ENCODE results near the gene RD3L.

RD3L gene

DNA sequence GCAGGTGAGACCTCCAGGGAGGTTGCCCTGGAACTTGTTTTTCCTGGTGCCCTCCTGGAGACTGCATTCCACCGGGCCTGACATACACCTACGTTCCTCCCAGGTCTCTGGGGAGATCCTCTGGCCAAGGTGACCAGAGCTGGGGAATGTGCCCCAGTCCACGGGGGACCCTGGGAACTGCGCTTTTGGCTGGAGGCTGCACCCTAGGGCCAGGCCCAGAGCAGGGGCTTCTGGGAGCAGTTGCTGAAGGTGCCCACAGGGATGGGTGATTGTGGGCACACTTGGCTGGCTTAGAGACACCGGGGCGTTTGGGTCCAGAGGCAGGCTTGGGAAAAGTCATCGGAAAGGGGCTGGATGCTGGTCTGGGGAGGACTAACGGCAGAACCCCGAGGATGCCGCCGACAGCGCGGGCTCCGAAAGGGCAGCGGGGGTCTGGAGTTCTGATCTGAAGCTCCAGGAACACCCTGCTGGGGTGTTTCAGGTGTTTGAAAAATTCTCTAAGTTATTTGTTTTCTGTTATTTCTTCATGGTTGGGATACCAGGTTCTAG is 50.6 kb downstream of the RD3L start:
- H3K4me3 ChIP-seq (ENCODE audit: control insufficient read depth, low read depth, low read length): no peak overlapping the region
- no peak for TF ChIP-seq CTCF (conservative IDR thresholded peaks at IDR 0.05; ENCODE audit: control insufficient read depth, insufficient read depth, low read depth, low read length)
- no peak for DNase-seq (ENCODE audit: low read depth)

- TF ChIP-seq CTCF (conservative IDR thresholded peaks at IDR 0.05; ENCODE audit: control insufficient read depth, insufficient read depth, low read depth, low read length): no peak
- no peak for DNase-seq (ENCODE audit: low read depth)
- H3K4me3 ChIP-seq (ENCODE audit: control insufficient read depth, low read depth, low read length): no peak overlapping the region
Observed at GRCh38 chr14:103890821-103891666, 51.3 kb downstream of the RD3L start.
